SHP77 treated with DMSO at 0.1 percent for 48 hours (cell line): ENCODE measurements around the gene BCO1.
"Not testable (repeated sequence)": the region's sequence is repeated elsewhere in the genome, so short reads cannot be mapped to it uniquely, and the experiment has no call there.

Experiments
- DNase-seq: peaks from one replicate; lab custom pipeline; 2025; lab: John Stamatoyannopoulos, UW

BCO1 gene, protein sequence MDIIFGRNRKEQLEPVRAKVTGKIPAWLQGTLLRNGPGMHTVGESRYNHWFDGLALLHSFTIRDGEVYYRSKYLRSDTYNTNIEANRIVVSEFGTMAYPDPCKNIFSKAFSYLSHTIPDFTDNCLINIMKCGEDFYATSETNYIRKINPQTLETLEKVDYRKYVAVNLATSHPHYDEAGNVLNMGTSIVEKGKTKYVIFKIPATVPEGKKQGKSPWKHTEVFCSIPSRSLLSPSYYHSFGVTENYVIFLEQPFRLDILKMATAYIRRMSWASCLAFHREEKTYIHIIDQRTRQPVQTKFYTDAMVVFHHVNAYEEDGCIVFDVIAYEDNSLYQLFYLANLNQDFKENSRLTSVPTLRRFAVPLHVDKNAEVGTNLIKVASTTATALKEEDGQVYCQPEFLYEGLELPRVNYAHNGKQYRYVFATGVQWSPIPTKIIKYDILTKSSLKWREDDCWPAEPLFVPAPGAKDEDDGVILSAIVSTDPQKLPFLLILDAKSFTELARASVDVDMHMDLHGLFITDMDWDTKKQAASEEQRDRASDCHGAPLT

DNA sequence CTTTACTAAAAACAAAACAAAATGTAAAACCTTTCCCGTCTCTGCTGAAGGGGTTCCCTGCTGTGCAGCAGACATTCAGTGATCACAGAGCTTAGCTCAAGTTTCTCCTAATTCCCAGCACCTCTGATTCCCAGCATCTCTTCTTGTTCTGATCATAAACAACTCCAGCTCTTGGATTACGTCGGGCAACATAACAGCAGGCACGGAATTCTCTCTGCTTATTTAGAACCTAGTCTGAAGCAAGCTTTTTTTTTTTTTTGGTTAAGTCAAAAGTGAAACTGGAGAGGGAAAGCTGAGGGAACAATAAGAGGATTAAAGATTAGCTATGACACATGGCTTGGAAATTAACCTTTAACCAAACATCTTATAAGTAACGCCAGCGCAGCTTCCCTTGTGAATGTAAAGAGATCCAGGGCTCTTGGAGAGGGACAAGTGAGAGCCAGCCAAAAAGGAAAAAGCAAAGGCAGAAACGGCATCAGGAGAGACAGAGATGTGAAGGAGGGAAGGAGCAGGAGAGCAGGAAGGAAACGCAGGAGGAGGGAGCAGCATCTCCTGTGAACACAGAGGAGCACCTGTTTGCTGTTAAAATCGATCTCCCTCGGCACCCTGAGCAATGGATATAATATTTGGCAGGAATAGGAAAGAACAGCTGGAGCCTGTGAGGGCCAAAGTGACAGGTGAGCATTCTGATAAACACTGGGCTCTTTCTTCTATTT, at the start of gene BCO1:
Gene BCO1 (plus strand): TSS at position 394 of the 716 bp plus-strand sequence. CDS start 220 bp downstream, at position 614.
- DNase-seq, result no peak

DNA sequence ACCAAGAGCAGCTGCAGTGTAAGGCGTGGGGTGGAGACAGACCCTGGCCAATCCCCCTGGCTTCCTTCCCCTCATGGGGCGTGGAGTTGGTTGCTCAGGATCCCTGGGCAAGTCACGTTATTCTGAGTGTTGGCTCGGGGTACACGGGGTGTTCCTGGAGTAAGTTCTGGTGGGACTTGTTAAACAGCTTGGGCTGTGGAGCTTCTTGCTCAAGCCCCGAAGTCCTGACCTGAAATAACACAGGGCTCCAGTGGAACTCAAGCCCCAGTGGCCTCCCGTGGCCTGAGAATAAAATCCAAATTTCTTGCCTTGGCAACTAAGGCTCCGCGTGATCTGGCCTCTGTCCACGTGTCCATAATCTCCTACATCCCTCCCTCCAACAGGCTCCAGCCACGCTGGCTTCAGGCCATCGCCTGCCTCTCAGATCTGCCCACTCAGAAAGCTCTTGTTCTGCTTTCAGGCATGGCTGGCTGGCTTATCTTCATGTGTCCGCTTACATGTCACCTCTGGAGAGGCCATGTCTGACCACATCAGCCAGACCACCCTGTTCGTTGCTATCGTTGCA, 49.3 kb upstream of the BCO1 start:
- DNase-seq, result no peak

DNA sequence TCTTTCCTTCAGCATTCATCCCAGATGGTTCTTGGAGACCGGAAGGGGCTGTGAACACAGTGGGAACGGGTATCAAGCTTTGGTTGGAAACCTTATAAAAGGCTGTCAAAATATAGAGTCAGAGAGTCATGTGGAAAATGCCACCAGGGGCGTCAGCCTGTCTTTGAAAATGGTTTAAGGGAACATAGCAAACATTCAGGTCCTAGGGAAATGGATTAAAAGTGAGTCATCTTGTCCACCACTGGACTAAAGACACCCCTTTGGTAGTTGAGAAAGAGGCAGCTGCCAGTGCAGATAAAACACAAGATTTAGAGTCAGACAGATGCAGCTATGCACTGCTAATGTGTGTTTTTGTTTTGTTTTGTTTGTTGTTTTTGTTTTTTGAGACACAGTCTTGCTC, 47.8 kb upstream of the BCO1 start:
- no peak for DNase-seq

DNA sequence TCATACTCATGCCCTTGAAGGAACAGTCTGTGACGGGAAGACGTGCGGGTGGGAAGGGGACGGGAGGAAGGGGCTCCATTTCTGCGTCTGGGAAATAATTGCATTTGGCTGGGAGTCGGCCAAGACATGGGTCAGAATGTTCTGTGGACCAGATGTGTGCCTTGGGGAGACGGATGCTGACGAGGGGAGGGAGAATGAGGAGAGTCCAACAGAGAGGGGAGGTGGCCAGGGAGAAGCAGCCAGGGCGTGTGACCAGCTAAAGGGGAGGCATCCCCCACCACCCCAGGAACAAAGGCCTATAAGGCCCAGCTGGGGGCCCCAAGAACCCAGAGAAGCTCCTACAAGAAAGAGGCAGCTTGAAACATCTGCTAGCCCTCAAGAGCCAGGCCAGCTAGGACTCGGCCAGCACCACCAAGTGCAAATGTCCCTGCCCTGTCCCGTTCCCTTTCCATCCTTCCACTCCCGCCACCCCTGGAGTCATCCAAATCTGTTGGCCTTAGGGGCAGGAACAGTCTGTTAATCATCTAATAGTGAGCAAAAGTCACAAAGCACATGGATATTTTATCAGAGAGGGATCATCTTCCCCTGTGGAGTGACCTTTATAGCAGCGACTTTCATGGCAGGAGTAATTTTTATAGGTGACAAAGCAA, 42.5 kb upstream of the BCO1 start:
- no peak for DNase-seq

DNA sequence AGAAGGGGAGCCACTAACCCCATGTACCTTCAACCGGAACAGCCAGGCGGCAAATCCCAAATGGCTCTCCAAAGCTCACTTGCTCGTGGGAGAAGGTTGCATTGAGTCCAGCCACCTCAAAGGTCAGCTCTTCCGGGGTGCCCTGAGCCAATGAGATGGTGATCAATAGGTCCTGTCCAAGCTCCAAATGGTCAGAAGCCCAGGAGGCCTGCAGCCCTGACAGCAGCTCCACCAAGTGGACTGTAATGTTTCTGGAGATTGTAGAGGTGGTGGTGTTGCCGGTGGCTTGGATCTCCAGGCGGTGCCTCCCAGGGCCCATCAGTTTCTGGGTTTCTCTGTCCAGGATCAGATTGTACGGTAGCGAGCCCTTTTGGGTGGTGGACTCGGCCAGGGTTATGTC, 39.9 kb upstream of the BCO1 start:
- DNase-seq, result no peak

DNA sequence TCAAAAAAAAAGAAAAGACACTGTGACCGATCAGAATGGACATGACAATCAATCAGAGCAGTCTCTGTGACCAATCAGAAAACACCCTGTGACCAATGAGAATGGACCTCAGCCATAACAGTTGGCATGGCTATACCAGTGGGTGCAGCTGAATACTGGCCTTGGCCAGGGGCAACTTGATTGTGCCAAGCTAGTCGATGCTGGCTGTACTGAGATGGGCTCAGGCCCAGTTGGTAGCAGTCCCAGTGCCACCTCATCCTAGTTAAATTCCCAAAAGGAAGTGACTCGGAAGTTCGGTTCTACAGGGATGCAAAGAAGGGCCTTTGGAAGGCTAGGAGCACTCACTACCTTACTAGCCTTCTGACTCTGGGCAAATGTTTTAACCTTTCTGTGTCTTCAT, 37.2 kb upstream of the BCO1 start:
- DNase-seq, result no peak

DNA sequence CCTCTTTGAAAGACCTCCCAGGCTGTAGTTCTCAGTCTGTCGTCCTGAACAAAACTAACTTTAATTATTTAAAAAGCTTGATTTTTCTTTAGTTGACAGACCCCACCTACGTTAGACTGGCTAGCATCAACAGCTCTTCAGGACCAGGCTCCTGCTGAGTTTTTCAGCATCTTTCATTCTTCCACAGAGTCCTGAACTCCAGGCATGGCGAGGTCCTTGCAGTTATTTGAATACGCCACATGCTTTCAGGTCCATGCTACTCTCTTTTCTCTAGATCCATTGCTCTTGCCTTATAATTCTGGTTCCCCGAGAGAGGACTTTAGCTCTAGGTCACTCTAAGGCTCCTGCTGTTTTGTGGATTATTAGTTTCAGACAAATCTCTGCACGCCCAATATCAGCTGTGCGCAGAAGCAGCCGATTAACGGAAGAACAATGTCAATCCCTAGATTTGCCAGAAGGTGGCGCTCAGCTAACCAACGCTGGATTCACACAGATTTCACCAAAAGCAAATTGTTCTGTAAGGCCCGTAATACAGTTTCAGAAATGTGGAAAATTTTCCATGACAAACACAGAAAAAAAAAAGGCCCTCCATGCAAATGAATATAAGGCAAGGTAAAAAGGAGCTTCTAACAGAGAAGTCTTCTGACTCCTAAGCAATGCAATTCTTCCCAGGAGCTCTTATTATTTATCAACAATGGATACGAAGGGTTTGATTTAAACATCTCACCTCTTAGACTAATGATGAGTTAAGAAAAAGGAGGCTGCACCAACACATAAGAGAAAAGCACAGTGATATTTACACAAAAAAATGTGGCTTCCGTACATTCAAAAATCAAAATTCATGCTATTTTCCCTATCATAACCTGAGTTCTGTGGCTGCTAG, 33.5 kb upstream of the BCO1 start:
- no peak for DNase-seq

DNA sequence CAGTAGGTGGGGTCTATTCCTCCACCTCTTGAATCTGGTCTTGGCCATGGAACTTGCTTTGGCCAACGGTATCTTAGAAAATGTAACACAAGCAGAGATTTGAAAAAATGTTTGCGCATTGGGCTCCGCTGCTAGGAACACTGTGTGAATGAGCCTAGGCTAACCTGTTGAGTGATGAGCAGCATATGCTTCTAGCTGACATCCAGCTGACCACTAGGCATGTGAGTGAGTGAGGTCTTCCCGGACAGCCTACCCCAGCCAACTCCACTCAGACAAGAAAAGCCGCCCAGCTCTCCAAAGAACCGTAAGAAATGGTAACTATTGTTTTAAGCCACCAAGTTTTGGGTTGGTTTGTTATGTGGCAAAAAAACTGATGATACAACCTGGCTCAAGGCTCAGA, 31.4 kb upstream of the BCO1 start:
- DNase-seq, result no peak

DNA sequence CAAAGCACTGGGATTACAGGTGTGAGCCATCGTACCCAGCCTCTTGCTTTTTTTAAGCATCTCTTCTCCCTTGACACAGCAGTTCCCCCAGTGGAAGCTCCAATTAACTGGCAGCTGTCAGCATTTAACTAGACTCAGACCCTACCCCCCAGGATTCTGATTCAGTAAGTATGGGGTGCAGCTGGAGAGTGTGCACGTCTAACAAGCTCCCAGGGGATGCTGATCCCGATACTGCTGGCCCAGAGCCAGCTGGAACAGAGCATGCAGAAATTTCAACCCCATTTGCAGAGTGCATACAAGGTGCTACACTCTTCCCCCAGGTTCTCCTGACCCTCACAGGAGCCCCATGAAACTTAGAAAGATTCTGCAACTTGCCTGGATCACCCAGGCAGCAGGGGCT, 27.7 kb upstream of the BCO1 start:
- no peak for DNase-seq

DNA sequence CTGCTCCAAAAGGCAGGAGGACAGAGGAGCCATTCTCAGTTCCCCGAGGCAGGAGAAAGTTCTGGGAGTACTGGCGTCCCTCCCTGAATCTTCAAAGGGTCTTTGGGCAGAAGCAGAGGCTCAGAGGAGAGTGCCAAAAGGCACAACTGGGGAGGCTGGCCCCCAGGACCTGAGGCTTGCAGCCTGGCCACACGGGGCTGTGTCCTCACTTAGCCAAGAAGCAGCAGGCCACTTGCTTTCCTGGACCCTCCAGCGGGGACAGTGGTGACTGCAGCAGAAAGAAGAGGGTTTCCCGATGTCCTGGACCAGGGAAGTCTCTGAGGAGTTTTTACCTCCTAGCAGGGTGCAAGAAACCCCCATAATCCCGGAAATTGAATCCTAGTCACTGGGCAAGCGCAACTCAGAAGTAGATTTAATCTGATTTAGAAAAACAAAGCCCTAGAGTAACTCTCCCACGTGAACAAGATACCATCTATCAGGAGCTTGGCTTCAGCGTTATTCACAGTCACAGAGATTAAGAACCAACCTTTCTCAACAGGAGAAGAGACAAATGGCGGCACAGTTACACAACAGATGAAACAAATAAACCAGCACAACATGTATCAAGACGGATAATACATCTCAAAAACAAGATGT, 25.5 kb upstream of the BCO1 start:
- DNase-seq, result no peak

DNA sequence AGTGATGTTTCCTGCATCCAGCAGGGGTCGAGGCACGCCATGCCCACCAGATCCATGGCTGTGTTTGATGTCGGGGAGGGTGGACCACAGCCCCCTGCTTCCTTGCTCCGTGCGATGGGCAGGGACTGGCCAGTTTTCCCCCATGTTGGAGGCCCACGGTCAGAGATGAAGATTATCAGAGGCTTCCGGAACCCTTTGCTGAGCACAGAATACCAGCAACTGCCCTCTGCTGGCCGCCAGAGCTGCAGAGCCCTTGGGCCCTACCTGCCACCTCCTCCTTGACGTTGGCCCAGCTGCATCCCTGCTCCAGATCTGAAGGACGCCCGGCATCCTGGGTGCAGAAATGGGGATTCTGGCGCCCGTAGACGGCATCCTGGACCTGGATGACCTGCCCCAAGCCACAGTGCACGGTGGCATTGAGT, 23.7 kb upstream of the BCO1 start:
- no peak for DNase-seq

DNA sequence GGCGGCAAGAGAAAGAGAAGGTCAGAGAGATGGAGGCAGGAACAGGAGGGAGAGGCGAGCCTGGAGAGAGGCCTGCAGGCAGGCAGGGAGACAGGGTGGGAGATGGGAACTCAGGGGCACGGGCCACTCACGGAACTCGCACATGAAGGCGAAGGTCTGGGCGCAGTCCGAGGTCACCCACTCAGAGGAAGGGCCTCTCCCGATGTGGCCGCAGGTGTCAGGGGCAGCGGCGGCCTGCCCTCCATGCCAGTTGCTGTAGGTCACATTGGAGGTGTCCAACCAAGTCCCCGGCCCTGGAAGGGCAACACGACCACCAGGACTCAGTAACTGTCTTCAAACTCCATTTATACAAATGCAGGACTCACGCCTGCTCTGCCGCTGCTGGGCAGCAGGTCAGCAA, 22.4 kb upstream of the BCO1 start:
- no peak for DNase-seq

DNA sequence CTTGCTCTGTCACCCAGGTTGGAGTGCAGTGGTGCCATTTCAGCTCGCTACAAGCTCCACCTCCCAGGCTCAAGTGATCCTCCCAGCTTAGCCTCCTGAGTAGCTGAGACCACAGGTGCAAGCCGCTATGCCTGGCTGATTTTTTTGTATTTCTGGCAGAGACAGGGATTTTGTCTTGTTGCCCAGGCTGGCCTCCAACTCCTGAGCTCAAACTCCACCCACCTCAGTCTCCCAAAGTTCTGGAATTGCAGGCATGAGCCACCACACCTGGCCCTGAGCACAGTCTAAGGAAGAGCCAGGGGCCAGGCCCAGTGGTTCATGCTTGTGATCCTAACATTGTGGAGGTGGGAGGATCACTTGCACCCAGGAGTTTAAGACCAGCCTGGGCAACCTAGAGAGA, 21.8 kb upstream of the BCO1 start:
- no peak for DNase-seq

DNA sequence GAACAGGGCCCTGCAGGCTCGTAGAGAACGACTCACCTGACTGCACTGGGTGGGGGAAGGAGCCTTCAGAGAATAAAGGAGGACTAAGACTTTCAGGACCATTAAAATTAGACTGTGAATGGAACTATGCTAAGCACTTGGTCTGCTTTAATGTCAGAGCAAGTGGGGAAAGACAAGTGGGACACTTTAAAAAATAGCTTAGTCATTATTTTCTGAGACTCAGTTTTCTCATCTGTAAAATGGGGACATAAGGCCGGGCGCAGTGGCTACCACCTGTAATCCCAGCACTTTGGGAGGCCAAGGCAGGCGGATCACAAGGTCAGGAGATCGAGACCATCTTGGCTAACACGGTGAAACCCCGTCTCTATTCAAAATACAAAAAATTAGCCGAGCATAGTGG, 19.3 kb upstream of the BCO1 start:
- no peak for DNase-seq

DNA sequence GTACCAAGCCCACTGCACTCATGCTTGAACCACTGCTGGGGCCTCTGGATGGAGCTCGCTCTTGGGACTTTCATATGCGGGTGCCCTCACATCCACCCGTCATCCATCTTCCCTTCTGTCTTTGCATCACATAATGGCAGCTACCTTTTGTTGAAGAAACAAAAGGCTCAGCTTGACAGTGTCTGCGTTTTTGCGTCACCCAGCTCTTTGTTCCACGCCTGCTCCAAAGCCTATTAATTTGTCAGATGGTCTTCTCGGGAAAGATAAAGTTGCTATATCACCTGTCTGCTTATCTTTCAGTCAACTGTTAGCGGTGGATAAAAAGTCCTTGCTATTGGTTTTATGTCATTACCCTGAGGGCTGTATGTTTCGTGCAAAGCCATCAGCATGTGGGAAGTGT, 18.1 kb upstream of the BCO1 start:
- no peak for DNase-seq

DNA sequence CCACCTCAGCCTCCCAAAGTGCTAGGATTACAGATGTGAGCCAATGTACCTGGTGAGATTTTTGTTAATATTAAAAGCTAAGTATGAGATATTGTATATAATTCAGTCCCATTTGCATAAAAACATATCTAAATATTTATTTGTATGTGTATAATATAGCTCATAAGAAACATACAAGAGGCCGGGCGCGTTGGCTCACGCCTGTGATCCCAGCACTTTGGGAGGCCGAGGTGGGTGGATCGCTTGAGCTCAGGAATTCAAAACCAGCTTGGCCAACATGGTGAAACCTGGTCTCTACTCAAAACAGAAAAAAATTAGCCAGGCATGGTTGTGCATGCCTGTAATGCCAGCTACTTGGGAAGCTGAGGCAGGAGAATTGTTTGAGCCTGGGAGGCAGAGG, 16.8 kb upstream of the BCO1 start:
- no peak for DNase-seq

DNA sequence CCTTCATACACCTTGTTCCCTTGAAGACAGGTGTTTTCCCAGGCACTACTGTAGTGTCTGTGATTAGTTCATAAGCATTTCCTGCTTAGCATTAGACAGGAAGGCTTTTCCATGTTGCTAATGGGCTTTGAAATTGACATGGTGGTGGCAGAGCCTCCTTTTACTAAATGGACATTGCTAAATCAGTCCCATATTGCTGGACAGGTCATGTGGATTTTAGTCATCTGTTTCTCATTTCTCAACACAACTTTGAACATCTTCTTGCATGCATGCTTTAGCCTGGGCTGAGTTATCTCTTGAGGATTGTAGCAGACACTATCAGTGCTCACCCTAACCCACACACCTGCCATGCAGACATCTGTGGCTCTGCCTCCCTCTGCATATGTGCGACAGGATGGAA, 13.7 kb upstream of the BCO1 start:
- no peak for DNase-seq

DNA sequence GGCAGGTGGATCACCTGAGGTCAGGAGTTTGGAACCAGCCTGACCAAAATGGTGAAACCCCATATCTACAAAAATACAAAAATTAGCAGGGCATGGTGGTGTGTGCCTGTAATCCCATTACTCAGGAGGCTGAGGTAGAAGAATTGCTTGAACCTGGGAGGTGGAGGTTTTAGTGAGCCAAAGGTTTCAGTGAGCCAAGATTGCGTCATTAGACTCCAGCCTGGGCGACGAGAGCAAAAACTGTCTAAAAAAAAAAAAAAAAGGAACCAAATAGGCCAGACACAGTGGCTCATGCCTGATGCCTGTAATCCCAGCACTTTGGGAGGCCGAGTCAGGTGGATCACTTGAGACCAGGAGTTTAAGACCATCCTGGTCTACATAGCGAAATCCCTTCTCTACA, 12.8 kb upstream of the BCO1 start:
- DNase-seq, result not testable (repeated sequence)

DNA sequence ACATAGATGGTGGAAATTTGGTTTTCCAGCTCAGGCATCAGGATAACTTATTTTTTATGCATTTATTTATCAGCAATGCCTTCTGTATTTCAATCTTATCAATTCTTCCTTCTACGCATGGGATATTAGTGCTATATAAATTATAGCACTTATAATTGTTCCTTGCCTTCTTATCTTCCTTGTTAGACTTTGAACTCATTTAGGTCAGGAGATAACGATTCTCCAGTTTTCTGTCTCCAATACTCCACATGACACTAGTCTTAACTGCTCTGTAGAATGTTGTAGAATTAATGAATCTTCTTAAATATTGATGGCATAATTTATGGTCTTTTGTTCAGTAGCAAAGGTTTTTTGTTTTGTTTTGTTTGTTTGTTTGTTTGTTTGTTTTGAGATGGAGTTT, 10.7 kb upstream of the BCO1 start:
- no peak for DNase-seq

DNA sequence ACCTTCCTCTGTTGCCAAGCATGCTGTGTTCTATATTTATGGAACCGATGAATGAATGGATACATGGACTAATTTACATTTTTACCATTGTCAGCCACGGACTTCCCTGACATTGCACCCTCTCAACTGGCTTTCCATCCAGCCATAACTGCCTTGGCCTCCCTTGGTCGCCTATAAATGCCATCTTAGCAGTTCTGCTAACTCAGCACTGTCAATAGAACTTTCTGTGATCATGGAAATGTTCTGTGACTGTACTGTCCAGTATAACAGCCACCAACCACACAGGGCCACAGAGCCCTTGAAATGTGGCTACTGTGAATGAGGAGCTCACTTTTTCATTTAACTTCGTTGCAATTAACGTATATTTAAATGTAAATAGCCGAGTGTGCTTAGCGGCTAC, 8.7 kb upstream of the BCO1 start:
- no peak for DNase-seq

DNA sequence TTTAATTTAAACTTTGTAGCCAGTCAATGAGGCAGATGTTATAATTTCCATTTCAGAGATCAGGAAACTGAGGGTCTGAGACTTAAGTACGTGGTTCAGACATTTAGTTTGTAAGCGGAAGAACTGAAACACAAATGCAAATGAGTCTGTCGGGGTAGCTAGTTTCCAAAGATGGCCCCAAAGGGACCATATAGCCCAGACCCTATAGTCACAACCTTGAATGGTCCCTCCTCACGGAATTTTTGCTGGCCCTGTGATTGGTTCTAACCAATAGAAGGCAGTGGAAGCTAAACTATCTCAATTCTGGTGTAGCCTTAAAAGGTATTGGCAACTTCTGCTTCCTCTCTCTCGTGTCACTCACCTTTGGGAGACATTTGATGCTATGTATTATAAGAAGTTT, 7.5 kb upstream of the BCO1 start:
- no peak for DNase-seq
